ENCODE data around the gene GPR142. TPM values are rescaled to one million over a fixed set of nuclear protein-coding genes. Genes with fewer than 3 reads are reported as not detected.

Gene GPR142, protein sequence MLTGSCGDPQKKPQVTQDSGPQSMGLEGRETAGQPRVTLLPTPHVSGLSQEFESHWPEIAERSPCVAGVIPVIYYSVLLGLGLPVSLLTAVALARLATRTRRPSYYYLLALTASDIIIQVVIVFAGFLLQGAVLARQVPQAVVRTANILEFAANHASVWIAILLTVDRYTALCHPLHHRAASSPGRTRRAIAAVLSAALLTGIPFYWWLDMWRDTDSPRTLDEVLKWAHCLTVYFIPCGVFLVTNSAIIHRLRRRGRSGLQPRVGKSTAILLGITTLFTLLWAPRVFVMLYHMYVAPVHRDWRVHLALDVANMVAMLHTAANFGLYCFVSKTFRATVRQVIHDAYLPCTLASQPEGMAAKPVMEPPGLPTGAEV
- not detected in 2 replicates for total RNA-seq (2014; rRNA removed)
- not detected for polyA plus RNA-seq (2012)

DNA sequence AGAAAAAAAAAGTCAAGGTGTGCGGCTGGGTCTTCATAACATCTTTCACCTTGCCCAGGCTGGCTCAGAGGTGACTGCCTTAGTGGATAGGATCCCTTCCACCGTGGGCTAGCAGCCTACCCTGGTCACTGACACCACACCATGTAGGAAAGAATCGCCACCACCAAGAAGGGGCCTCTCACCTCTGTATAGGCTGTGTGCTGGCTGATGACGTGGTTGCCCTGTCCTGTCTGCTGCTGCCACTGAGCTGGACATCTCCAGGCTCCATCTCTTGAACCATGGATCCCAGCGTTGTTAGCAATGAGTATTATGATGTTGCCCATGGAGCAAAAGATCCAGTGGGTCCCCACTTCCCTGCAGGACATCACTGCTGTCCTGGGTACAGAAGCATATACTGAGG, at the start of gene GPR142:
TSS of gene GPR142 (plus strand) at position 301 of the 400 bp plus-strand sequence. CDS start 2,035 bp downstream, outside the sequence.
- DNase-seq (ENCODE audit: low read depth), result no peak

DNA sequence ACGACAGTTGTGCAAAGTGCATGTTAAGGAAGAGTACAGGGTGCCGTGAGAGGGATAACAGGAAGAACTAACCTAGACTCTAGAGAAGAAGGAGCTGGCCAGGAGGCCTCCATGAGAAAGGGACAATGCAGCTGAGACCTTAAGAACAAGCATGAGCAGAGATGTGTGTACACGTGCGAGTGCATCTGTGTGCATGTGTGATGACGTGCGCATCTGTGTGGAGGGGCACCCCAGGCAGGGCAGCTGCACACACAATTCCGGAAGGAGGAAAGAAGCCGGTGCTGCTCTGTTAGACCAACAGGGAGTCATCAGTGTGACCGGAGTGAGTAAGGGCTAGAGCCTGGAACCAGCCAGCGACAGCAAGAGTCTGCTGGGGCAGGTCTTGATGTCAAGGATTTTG, 48.9 kb upstream of the GPR142 start:
- no peak for DNase-seq (ENCODE audit: low read depth)

DNA sequence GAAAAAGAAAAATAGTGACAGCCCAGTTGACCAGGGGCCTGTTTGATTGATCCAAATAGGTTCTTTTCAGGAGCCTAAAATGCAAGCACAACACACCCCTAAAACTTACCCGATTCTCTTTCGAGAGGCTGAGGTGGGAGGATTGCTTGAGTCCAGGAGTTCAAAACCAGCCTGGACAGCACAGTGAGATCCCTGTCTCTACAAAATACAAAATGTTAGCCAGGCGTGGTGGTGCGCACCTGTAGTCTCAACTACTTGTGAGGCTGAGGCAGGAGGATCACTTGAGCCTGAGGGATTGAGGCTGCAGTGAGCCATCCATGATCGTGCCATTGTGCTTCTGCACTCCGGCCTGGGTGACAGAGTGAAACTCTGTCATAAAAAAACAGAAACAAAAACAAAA, 42.8 kb upstream of the GPR142 start:
- DNase-seq (ENCODE audit: low read depth), result no peak

DNA sequence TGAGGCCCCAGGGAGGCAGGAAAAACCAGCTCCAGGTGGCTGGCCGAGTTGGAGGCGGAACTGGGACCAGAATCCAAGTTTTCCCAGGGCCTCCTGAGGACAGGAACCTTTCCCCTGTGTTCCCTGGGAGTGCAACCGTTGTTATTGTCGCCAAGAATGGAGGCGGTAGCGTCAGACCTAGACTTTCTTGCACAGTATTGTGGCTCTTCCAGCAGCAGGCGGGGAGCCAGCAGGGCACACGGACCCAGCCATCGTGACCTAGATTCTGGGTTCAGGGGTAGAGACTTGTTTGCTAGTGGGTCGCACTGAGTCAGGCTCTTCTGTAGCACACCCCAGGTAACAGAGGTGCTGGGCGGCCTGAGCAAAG, 41.9 kb upstream of the GPR142 start:
- DNase-seq (ENCODE audit: low read depth), result no peak

DNA sequence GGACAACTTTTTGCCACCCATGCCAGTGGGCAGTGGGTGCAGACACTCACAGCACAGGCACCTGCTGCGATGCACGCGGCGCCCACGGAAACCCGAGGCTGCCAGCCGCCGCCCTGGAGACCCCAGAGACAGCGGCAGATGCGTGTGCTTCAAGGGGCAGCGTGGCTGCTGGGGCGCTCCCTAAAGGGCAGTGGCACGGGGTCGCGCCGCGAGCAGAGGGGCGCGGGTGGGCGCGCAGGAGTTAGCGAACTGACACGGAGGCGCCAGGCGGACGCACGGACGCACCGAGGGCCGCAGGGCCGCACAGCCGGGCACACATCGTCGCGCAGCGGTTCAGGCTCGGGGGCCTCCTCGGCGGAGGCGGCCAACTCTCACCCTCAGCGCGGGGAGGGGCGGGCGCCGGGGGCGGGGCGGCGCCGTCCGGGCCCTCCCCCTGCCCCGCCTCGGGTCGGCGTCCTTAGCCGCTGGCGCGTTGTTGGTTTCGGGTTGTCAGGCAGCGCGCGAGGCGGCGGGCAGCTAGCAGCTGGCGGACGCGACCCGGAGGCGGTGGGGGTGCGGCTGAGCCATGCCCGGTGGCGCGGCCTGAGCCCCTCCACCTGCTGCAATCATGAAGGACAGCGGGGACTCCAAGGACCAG, 41.4 kb upstream of the GPR142 start, which contains the start of gene KIF19:
TSS of gene KIF19 (plus strand) at position 484 of the 637 bp plus-strand sequence. CDS start at position 608, 124 bp downstream.
- no peak for DNase-seq (ENCODE audit: low read depth)

DNA sequence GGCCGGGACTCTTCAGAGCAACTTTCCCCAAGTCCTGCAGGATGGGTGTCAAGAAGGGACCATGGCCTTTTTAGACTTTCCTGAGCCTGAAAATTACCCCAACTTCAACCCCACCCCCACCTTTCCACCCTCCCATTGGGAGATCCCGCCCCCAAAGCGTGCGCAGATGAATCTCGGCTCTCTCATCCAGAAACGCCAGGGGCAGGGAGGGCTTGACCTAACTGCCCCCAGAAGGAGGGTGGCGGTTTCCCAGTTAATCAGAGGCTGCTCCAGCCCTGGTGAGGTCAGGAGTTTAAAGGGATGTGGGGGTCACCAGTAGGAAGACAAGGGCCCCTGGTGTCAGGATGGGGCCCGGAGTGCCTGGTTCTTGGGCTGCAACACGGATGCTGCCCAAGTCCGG, 40.8 kb upstream of the GPR142 start:
- DNase-seq (ENCODE audit: low read depth), result no peak

DNA sequence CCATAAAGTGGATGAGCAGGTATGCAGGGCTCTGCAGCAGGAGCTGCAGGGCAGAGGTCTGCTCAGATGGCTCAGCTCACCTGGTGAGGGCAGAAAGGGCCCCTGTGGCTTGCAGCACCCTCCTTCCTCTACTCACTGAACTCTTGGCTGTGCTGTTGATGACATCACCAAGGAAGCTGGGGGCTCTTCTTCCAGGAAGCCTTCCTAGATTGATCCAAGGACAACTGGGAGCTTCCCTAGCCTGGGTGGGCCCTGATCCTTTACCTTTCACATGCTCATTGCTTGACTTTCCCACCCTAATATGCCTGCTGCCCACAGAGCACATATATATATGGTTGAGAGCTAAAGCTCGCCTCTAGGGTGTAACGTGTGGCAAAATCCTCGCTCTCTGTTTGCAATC, 38.8 kb upstream of the GPR142 start:
- no peak for DNase-seq (ENCODE audit: low read depth)

DNA sequence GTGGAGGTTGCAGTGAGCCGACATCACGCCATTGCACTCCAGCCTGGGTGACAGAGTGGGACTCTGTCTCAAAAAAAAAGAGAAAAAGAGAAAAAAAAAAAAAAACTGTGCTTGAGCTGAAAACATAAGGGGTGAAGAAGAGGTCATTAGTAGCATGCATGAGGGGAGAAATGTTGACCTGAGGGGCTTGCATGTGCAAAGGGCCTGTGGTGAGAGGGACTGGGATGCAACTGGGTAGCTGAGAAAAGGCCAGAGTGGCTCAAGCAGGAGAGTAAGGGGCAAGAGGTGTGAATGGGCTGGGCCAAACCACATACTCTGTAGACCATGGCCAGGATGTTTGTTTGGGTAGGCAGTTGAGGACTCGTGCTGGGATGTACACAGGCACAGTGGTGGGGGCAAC, 37.9 kb upstream of the GPR142 start:
- no peak for DNase-seq (ENCODE audit: low read depth)

DNA sequence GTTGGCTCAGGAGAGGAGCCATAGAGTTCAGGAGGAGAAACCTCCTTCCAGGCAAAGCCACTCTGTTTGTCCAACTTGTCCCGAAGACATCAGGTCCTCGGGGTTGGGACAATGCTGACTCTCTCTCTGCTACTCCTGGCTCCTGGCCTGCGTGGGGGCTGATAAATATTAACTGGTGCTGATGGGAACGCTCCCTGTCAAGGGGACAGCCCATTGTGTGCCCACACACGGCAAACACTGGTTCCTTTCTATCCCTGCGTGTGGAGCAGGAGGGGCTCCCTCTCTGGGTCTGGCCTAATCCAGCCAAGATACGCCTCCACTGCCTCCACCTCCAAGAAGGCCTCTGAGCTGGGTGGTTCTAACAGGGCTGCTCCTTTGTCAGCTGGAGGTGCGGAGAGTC, 36.9 kb upstream of the GPR142 start:
- no peak for DNase-seq (ENCODE audit: low read depth)

DNA sequence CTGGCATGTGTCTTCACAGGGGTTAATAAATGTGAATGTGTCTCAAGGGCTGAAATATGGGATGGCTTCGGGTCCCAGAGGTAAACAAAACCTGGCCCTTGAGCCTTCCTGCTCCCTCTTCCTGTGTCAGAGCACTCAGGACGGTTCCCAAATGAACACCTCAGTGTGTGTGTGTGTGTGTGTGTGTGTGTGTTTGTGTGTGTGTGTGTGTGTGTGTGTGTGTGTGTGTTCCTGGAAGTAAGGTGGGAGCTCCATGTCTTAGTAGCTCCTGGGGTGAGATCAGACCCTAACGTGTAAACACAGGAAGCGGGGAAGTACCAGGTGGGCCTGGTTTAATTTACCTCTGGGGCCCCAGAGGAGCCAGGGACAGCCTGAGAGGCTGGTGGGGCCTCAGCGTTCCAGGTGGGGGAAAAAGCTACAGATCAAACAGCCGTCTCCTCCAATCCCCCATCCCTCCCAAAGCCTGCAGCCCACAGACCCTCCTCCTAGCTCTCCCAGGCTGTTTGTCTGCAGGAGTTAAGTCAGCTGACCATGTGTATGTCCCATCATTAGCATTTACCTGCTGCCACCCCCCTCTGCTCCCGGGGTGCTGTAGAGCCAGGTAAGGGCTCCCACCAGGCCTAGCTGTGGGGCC, 35.2 kb upstream of the GPR142 start:
- no peak for DNase-seq (ENCODE audit: low read depth)

DNA sequence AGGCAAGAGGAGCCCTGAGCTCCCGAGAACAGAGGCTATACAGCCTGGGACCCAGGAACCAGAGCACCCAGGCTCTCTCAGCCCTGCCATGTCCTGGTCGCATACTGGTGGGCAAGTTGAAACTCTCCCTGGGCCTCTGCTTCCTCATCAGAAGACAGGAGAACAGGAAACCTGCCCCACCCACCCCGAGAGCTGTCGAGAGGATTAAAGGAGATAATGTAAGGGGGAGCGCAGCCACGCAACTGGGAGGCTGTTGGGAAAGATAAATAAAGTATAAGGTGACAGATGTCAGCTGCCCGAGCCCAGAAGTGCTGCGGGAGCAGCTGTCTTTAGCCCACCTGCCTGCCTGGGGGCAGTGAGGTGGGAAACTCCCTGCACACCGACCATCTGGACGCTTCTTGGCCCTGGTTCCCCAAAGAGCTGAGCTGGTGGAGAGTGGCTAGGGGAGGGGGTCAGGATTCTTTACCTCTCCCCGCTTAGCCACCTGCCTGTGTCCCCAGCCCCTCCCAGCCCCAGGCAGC, 34.5 kb upstream of the GPR142 start:
- DNase-seq (ENCODE audit: low read depth), result no peak

DNA sequence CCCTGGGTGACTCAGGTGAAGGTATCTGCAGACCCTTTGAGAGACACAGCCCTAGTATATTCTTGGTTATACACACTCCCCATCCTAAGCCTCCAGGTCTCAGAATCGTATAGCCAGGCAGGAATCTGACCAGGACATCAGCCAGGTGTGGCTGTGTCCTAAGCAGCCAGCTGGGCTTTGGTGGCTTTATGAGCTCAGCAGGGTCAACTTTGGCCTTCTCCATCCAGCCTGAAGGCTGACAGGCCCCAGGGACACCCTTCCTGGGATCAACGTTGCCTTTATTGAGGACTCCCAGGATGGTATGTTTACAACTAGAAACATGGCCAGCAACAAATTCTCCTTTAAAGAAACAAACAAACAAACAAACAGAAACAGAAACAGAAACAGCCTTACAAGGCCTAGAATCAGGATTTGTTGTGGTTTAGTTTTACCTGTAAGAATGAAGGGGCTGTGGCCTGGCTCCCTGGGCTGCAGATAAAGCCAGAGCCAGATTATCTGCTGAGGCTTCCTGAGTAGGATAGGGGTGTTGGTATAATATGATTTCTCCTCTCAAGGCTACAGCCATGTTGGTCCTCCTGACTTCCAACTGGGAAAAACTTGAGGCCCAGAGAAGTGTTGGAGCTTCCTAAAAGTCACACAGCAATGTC, 32.8 kb upstream of the GPR142 start:
- peak; percentile 2 for DNase-seq (ENCODE audit: low read depth)

DNA sequence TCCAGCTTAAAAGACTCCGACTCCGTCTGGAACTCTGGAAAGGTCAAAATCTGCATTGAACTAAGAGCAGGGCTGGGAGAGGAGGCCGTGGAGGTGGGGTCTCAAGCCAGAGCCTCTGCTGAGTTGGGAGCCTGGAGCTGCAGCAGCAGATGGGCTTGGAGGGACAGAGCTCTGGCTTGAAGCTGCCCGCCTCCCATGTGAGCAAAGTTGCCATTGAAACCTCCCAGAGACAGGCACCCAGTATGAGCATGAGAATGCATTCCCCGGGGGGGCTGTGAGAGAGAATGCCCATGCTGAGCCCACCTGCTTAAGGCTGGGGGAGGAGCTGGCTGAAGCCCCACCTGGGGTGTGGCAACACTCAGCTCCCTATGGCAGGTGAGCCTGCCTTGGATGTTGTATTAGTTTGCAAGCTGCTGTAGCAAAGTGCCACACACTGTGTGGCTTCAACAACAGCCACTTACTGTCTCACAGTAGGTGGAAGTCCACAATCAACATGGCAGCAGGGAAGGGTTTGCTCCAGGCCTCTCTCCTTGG, 31.7 kb upstream of the GPR142 start:
- DNase-seq (ENCODE audit: low read depth), result no peak

DNA sequence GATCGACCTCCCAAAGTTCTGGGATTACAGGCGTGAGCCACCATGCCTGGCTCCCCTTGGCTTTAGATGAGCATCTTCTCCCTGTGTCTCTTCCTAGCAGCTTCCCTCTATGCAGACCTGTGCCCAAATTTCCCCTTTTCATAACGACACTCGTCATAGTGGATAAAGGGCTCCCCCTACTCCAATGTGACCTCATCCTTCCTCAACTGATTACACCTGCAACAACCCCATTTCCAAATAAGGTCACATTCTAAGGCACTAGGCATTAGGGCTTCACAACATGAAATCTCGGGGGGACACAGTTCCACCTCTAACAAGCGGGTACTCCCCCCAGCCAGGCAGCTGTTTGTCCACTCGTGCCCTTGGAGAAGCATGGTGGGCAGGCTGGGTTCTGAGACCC, 31.0 kb upstream of the GPR142 start:
- no peak for DNase-seq (ENCODE audit: low read depth)

DNA sequence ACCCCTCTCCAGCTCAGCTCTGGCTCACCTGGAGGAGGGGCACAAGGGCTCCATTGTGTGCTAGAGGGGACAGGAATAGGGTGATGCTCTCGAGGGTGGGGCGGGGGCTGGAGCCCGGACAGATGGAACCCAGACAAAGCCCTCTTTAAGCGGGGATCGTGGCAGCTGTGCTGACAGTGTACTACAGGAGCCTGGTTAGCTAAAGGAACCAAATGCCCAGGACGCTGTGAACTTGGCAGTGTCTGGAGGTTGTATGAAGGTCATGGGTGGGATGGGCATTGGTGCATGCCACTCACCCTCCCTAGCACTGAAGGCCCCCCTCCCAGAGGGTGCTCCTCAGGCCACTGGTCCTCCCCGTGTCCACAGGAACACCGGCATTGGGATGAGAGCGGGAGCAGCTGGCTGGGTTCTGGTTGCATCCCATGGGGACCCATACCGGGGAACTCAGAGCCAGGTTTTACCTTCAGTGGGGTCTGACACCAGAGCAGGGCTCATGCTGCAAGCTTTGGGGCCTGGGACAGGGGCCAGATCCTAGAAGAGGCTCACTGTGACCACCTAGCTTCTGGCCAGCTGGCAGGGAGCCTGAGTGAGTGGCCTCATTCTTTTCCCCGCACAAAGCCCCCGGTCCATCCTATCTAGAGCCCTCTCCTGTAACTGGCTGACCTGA, 29.3 kb upstream of the GPR142 start:
- no peak for DNase-seq (ENCODE audit: low read depth)

DNA sequence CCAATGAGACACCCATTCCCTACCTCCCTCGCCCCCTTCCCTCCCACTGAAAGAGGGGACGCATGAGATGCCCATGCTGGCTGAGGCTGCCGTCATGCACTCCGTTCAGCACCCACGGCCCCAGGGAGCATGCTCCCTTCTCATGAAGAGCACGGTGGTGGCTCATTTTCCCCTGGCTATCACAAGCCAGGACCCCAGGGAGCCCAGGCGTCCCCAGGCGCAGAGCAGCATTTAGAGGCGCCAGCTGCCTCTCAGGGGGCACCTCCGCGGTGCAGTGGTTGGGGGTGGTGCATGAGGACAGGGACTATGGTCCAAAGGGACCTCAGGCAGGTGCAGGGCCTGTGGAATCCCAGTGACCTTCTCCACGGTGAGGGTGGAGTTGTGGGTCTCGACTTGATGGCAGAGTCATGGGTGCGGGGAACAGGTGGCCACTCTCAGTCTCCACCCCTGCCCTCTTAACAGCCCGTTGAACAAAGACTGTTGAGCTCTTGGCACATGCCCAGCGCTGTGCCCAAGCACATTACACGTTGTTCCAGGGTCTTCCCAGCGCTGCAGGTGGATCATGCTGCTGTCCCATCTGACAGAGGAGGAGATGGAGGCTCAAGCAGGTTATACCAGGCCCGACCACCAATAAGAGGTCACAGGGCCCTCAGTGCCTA, 27.6 kb upstream of the GPR142 start:
- DNase-seq (ENCODE audit: low read depth), result no peak

DNA sequence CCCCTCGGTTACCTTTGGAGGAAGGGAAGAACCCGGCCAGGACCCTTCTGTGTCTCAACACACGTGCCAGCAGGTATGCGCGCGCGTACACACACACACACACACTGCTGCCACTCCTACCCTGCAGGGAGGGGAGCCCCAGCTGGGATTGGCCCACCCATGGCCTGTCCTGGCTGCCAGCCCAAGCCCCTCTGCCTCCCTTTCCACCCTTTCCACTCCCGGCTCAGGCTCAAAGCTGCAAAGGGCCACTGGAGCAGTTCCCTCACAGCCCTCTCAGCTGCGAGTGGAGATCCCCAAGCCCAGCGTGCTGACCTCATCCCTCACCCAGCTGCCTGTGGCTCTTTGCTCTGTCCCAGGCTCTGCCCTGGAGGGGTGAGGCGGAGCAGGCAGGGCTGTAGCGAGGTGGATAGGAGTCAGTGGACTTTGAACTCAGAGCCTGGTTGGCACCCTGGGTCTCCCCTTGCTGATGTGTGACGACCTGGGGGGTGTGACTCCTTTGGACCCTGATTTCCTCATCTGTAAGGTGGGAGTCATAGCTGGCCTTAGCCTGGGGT, 26.8 kb upstream of the GPR142 start:
- no peak for DNase-seq (ENCODE audit: low read depth)

DNA sequence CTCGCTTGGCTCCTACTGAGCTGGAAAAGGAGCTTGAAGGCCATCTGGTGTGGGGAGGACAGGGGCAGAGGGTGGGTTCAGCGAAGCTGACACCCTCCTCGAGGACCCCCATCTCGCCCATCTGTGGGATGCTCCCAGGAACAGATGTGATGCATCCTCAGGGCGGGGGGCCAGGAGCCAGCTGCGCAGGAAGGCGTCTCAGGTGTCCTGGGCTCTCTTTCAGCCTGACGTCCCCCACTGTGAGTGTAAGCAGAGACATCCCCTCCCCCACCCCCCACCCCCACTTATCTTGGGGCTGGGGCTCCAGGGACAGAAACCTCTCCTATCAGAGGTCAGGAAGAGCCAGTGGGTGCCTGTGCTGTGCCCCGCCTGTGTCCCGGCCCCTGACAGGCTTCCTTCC, 25.1 kb upstream of the GPR142 start:
- DNase-seq (ENCODE audit: low read depth), result no peak

DNA sequence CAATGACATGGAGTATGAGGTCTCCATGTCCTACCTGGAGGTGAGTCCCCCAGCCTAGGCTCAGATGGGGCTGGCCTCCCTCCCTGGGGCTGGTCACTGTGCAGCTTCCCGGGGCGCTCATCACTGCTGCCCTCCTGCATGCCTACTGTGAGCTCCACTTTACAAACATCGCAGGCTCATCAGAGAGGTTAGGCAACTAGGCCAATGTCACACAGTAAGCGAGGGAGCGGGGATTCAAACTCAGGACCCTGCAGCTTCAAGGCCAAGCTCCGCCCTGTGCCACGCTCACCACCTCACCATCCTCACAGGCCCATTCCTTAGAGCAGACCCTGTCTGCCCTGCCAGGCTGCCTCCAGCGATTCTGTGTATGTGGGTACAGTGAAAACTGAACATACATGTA, 24.2 kb upstream of the GPR142 start:
- no peak for DNase-seq (ENCODE audit: low read depth)

All from LHCN-M2 (cell line).